Astrocyte (in vitro differentiated cells and primary cell): ENCODE measurements around the gene PTPRN2. TPM values are rescaled to one million over a fixed set of nuclear protein-coding genes. Genes with fewer than 3 reads are reported as not detected.

Experiments
- DNase-seq: peaks from one replicate; pipeline ENCODE4 v3.0.0-alpha.2; 2010; ENCODE audit warnings: low read depth
- FAIRE-seq: peaks from 2 replicates; lab custom pipeline; 2011; peaks lifted over from hg19 to GRCh38; lab: Jason Lieb, UNC
- H2AFZ ChIP-seq: 2 replicates; pipeline ENCODE4 v1.6.0; 2012; ENCODE audit warnings: low read depth, low read length, inconsistent platforms
- H3K27ac ChIP-seq: 2 replicates; pipeline ENCODE4 v1.5.1; 2011; ENCODE audit warnings: low read depth, low read length, inconsistent platforms
- H3K27me3 ChIP-seq: 2 replicates; pipeline ENCODE4 v1.6.0; 2011; ENCODE audit warnings: low read length, inconsistent platforms; ENCODE audit not compliant: insufficient read depth
- H3K36me3 ChIP-seq: 2 replicates; pipeline ENCODE4 v1.5.1; 2011; ENCODE audit warnings: low read length, inconsistent platforms; ENCODE audit not compliant: insufficient read depth
- H3K4me1 ChIP-seq: 2 replicates; pipeline ENCODE4 v1.5.1; 2011; ENCODE audit warnings: low read length, inconsistent platforms; ENCODE audit not compliant: insufficient read depth
- H3K4me2 ChIP-seq: 2 replicates; pipeline ENCODE4 v1.6.0; 2012; ENCODE audit warnings: low read length, inconsistent platforms
- H3K4me3 ChIP-seq: 2 replicates; pipeline ENCODE4 v1.5.1; 2011; ENCODE audit warnings: low read depth, mild to moderate bottlenecking, low read length, inconsistent platforms; ENCODE audit not compliant: insufficient read depth
- H3K79me2 ChIP-seq: 2 replicates; pipeline ENCODE4 v1.6.0; 2012; ENCODE audit warnings: mild to moderate bottlenecking, low read length, inconsistent platforms; ENCODE audit not compliant: insufficient read depth
- H3K9ac ChIP-seq: 2 replicates; pipeline ENCODE4 v1.6.0; 2012; ENCODE audit warnings: mild to moderate bottlenecking, low read length, inconsistent platforms
- H3K9me3 ChIP-seq: 2 replicates; pipeline ENCODE4 v1.5.1; 2012; ENCODE audit warnings: low read depth, mild to moderate bottlenecking, low read length, inconsistent platforms; ENCODE audit not compliant: insufficient read depth
- H4K20me1 ChIP-seq: 2 replicates; pipeline ENCODE4 v1.6.0; 2012; ENCODE audit warnings: low read length, inconsistent platforms; ENCODE audit not compliant: insufficient read depth
- H3K27ac Mint-ChIP-seq: one replicate; pipeline ENCODE4 v1.8.0; 2021; ENCODE audit warnings: mild to moderate bottlenecking, mixed read lengths; ENCODE audit not compliant: unreplicated experiment
- H3K27me3 Mint-ChIP-seq: one replicate; pipeline ENCODE4 v1.8.0; 2021; ENCODE audit warnings: low read depth, mixed read lengths; ENCODE audit not compliant: unreplicated experiment
- H3K36me3 Mint-ChIP-seq: one replicate; pipeline ENCODE4 v1.8.0; 2021; ENCODE audit warnings: low read depth, mixed read lengths; ENCODE audit not compliant: unreplicated experiment
- H3K4me1 Mint-ChIP-seq: one replicate; pipeline ENCODE4 v1.8.0; 2021; ENCODE audit warnings: low read depth, mixed read lengths; ENCODE audit not compliant: unreplicated experiment
- H3K4me3 Mint-ChIP-seq: one replicate; pipeline ENCODE4 v1.8.0; 2021; ENCODE audit warnings: mild to moderate bottlenecking, moderate library complexity, mixed read lengths; ENCODE audit not compliant: unreplicated experiment
- H3K9me3 Mint-ChIP-seq: one replicate; pipeline ENCODE4 v1.8.0; 2021; ENCODE audit warnings: mild to moderate bottlenecking, mixed read lengths; ENCODE audit not compliant: unreplicated experiment
- CTCF ChIP-seq: IDR thresholded peaks from 2 replicates; pipeline ENCODE4 v1.5.1; 2011; ENCODE audit warnings: low read depth, mild to moderate bottlenecking, inconsistent platforms, low read length, moderate library complexity; ENCODE audit not compliant: insufficient read depth
- EZH2 ChIP-seq: IDR thresholded peaks from 2 replicates; pipeline ENCODE4 v1.6.1; 2012; ENCODE audit warnings: mild to moderate bottlenecking, low read length, inconsistent platforms; ENCODE audit not compliant: insufficient read depth
- total RNA-seq: library from RNA; stranded (reverse); gene quantifications from 2 replicates; pipeline ENCODE4 v1.2.1, GENCODE V29; 2021

Gene PTPRN2
- total RNA-seq, 1 donor from 2014 or later = 0.09 TPM

GRCh38 chr7:158033196-158033595 lies 554.4 kb downstream of the PTPRN2 start:
- no peaks in the 10 kb centered on the region for H3K4me1 ChIP-seq
- Mint-ChIP-seq H3K4me3 (no peak overlapping the region), H3K9me3 (peaks cover 25% of the 10 kb centered on the region), H3K27ac (no peak overlapping the region), H3K36me3 (no peaks in the 10 kb centered on the region), H3K27me3 (no peaks in the 10 kb centered on the region), H3K4me1 (no peaks in the 10 kb centered on the region)
- H3K36me3 ChIP-seq = no peaks in the 10 kb centered on the region
- no peak overlapping the region for H3K4me2 ChIP-seq
- H3K27me3 ChIP-seq = no peaks in the 10 kb centered on the region
- no peak for TF ChIP-seq CTCF
- TF ChIP-seq EZH2 = no peak
- H2AFZ ChIP-seq = no peak overlapping the region
- no peak overlapping the region for H3K9ac ChIP-seq
- H3K4me3 ChIP-seq = no peak overlapping the region
- FAIRE-seq = no peak
- H3K79me2 ChIP-seq = no peaks in the 10 kb centered on the region
- no peaks in the 10 kb centered on the region for H3K9me3 ChIP-seq
- H4K20me1 ChIP-seq = no peaks in the 10 kb centered on the region
- no peak overlapping the region for H3K27ac ChIP-seq
- DNase-seq = no peak

- no peaks in the 10 kb centered on the region for H3K79me2 ChIP-seq
- Mint-ChIP-seq H3K27me3 (no peaks in the 10 kb centered on the region), H3K4me3 (no peak overlapping the region), H3K9me3 (peaks cover 31% of the 10 kb centered on the region), H3K36me3 (no peaks in the 10 kb centered on the region), H3K4me1 (no peaks in the 10 kb centered on the region), H3K27ac (no peak overlapping the region)
- no peaks in the 10 kb centered on the region for H3K36me3 ChIP-seq
- no peak overlapping the region for H3K9ac ChIP-seq
- TF ChIP-seq EZH2 (no peak), CTCF (no peak)
- DNase-seq = no peak
- FAIRE-seq = no peak
- no peak overlapping the region for H3K4me2 ChIP-seq
- H2AFZ ChIP-seq = no peak overlapping the region
- no peaks in the 10 kb centered on the region for H3K27me3 ChIP-seq
- no peaks in the 10 kb centered on the region for H3K9me3 ChIP-seq
- H3K4me3 ChIP-seq = no peak overlapping the region
- no peaks in the 10 kb centered on the region for H4K20me1 ChIP-seq
- H3K4me1 ChIP-seq = no peaks in the 10 kb centered on the region
- no peak overlapping the region for H3K27ac ChIP-seq
Measured at GRCh38 chr7:158032561-158033115, 555.0 kb downstream of the PTPRN2 start.

- H3K36me3 ChIP-seq = no peaks in the 10 kb centered on the region
- no peaks in the 10 kb centered on the region for H4K20me1 ChIP-seq
- DNase-seq (no peak), FAIRE-seq (no peak)
- Mint-ChIP-seq H3K4me1 (no peaks in the 10 kb centered on the region), H3K27ac (no peak overlapping the region), H3K4me3 (no peak overlapping the region), H3K36me3 (no peaks in the 10 kb centered on the region), H3K9me3 (peaks cover 31% of the 10 kb centered on the region), H3K27me3 (no peaks in the 10 kb centered on the region)
- no peaks in the 10 kb centered on the region for H3K79me2 ChIP-seq
- no peak overlapping the region for H3K4me3 ChIP-seq
- H3K27me3 ChIP-seq = no peaks in the 10 kb centered on the region
- no peak overlapping the region for H2AFZ ChIP-seq
- H3K4me2 ChIP-seq = no peak overlapping the region
- no peaks in the 10 kb centered on the region for H3K9me3 ChIP-seq
- H3K9ac ChIP-seq = no peak overlapping the region
- H3K4me1 ChIP-seq = no peaks in the 10 kb centered on the region
- TF ChIP-seq CTCF (no peak), EZH2 (no peak)
- no peak overlapping the region for H3K27ac ChIP-seq
Measured at GRCh38 chr7:158031867-158032308, 555.7 kb downstream of the PTPRN2 start.
